Activated naive CD4-positive, alpha-beta T cell treated with anti-CD3 and anti-CD28 coated beads, Interleukin-2, amount 50 U/mL, for 16 hours (primary cell): Measurements from ENCODE around the gene SGPL1.

Source experiments
- DNase-seq: peaks from one replicate; pipeline ENCODE4 v3.0.0-alpha.2; 2020

SGPL1 gene

GRCh38 chr10:70886921-70887665, 71.3 kb downstream of the SGPL1 start:
- no peak for DNase-seq

- peak; percentile 79 for DNase-seq
Measured at GRCh38 chr10:70887804-70888800, 72.4 kb downstream of the SGPL1 start, which contains the start of gene PCBD1. Gene PCBD1 (minus strand): TSS chr10:70888565. CDS start chr10:70888533, 32 bp downstream.

- no peak for DNase-seq
Measured at GRCh38 chr10:70889291-70889690, 73.5 kb downstream of the SGPL1 start.

GRCh38 chr10:70890917-70891431, 75.2 kb downstream of the SGPL1 start:
- no peak for DNase-seq

- DNase-seq, result no peak
Measured at GRCh38 chr10:70891627-70892026, 75.9 kb downstream of the SGPL1 start.

GRCh38 chr10:70892631-70893030, 76.9 kb downstream of the SGPL1 start:
- no peak for DNase-seq

GRCh38 chr10:70893227-70894006, 77.7 kb downstream of the SGPL1 start:
- no peak for DNase-seq

GRCh38 chr10:70894416-70894815, 78.7 kb downstream of the SGPL1 start:
- DNase-seq, result no peak

GRCh38 chr10:70896551-70896950, 80.8 kb downstream of the SGPL1 start:
- DNase-seq, result no peak

- DNase-seq, result no peak
Measured at GRCh38 chr10:70898687-70899086, 82.9 kb downstream of the SGPL1 start.

- no peak for DNase-seq
Measured at GRCh38 chr10:70899096-70899495, 83.3 kb downstream of the SGPL1 start.

GRCh38 chr10:70901276-70901878, 85.6 kb downstream of the SGPL1 start:
- no peak for DNase-seq

GRCh38 chr10:70902661-70903261, 87.0 kb downstream of the SGPL1 start:
- DNase-seq, result no peak

- DNase-seq, result no peak
Measured at GRCh38 chr10:70903262-70903921, 87.6 kb downstream of the SGPL1 start.

- DNase-seq, result no peak
Measured at GRCh38 chr10:70905071-70906021, 89.6 kb downstream of the SGPL1 start.

- DNase-seq, result no peak
Measured at GRCh38 chr10:70906031-70906783, 90.5 kb downstream of the SGPL1 start.

GRCh38 chr10:70906953-70907636, 91.3 kb downstream of the SGPL1 start:
- DNase-seq, result no peak

- DNase-seq, result no peak
Measured at GRCh38 chr10:70907637-70908405, 92.1 kb downstream of the SGPL1 start.
